GM20000 (cell line): ENCODE data around the gene RAD23A.

ENCODE experiments used
- DNase-seq: peaks from one replicate; pipeline ENCODE4 v3.0.0; 2012; ENCODE audit warnings: low spot score
- TF ChIP-seq, protein P1 (sequence below): IDR thresholded peaks from 2 replicates; pipeline ENCODE4 v1.5.1; 2012; ENCODE audit warnings: mild to moderate bottlenecking, control low read depth; ENCODE audit errors: extremely low read depth, missing control alignments

The RAD23A gene

DNA sequence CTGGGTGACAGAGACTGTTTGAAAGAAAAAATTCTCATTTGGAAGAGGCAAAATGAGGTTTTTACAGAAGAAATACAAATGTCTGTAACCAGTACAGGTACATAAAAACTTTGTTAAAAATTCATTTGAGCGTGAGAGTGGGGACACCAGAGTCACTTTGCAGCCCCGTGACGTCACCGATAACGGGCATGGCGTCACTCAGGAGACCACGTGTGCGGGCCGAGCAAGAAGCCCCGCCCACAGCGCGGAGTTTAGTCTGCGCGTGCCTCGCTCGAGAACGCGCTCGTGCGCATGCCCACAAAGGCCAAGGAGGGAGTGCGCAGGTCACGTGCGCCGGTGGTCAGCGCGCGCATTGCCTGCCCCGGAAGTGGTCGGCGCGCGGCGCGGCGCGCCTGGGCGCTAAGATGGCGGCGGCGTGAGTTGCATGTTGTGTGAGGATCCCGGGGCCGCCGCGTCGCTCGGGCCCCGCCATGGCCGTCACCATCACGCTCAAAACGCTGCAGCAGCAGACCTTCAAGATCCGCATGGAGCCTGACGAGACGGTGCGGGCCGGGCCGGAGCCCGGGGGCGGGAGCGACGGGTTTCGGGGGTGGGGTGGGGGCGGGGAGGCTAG, at the start of gene RAD23A:
TSS of gene RAD23A (plus strand) at position 384 of the 613 bp plus-strand sequence. CDS start at position 471, 87 bp downstream.
- peak; percentile 95 for DNase-seq
- TF ChIP-seq, protein P1, sequence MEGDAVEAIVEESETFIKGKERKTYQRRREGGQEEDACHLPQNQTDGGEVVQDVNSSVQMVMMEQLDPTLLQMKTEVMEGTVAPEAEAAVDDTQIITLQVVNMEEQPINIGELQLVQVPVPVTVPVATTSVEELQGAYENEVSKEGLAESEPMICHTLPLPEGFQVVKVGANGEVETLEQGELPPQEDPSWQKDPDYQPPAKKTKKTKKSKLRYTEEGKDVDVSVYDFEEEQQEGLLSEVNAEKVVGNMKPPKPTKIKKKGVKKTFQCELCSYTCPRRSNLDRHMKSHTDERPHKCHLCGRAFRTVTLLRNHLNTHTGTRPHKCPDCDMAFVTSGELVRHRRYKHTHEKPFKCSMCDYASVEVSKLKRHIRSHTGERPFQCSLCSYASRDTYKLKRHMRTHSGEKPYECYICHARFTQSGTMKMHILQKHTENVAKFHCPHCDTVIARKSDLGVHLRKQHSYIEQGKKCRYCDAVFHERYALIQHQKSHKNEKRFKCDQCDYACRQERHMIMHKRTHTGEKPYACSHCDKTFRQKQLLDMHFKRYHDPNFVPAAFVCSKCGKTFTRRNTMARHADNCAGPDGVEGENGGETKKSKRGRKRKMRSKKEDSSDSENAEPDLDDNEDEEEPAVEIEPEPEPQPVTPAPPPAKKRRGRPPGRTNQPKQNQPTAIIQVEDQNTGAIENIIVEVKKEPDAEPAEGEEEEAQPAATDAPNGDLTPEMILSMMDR, result no peak

- TF ChIP-seq, protein P1, result no peak
- DNase-seq, result no peak
Measured at GRCh38 chr19:12896460-12896859, 49.2 kb upstream of the RAD23A start.

GRCh38 chr19:12899891-12900518, 45.7 kb upstream of the RAD23A start:
- TF ChIP-seq, protein P1, result no peak
- DNase-seq, result peak; percentile 75

- TF ChIP-seq, protein P1, result no peak
- no peak for DNase-seq
Measured at GRCh38 chr19:12907166-12907565, 38.5 kb upstream of the RAD23A start.

- no peak for DNase-seq
- TF ChIP-seq, protein P1, result no peak
Measured at GRCh38 chr19:12912571-12912970, 33.1 kb upstream of the RAD23A start.

GRCh38 chr19:12913011-12913561, 32.6 kb upstream of the RAD23A start:
- TF ChIP-seq, protein P1, result no peak
- no peak for DNase-seq
